Measurements from ENCODE around the gene ARHGAP24.

- TF ChIP-seq, protein P1, sequence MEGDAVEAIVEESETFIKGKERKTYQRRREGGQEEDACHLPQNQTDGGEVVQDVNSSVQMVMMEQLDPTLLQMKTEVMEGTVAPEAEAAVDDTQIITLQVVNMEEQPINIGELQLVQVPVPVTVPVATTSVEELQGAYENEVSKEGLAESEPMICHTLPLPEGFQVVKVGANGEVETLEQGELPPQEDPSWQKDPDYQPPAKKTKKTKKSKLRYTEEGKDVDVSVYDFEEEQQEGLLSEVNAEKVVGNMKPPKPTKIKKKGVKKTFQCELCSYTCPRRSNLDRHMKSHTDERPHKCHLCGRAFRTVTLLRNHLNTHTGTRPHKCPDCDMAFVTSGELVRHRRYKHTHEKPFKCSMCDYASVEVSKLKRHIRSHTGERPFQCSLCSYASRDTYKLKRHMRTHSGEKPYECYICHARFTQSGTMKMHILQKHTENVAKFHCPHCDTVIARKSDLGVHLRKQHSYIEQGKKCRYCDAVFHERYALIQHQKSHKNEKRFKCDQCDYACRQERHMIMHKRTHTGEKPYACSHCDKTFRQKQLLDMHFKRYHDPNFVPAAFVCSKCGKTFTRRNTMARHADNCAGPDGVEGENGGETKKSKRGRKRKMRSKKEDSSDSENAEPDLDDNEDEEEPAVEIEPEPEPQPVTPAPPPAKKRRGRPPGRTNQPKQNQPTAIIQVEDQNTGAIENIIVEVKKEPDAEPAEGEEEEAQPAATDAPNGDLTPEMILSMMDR (IDR thresholded peaks at IDR 0.05): no peak
- TF ChIP-seq POLR2AphosphoS5 (IDR thresholded peaks at IDR 0.05; ENCODE audit: low read depth, low read length): no peak
- TF ChIP-seq, protein P2, sequence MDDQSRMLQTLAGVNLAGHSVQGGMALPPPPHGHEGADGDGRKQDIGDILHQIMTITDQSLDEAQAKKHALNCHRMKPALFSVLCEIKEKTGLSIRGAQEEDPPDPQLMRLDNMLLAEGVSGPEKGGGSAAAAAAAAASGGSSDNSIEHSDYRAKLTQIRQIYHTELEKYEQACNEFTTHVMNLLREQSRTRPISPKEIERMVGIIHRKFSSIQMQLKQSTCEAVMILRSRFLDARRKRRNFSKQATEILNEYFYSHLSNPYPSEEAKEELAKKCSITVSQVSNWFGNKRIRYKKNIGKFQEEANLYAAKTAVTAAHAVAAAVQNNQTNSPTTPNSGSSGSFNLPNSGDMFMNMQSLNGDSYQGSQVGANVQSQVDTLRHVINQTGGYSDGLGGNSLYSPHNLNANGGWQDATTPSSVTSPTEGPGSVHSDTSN (IDR thresholded peaks at IDR 0.05): no peak
- no peak for TF ChIP-seq MAX (IDR thresholded peaks at IDR 0.05; ENCODE audit: low read depth)
- no peak for TF ChIP-seq RAD21 (IDR thresholded peaks at IDR 0.05; ENCODE audit: low read length)
- no peak for TF ChIP-seq GABPA (IDR thresholded peaks at IDR 0.05; ENCODE audit: low read depth)
- no peak for TF ChIP-seq EZH2phosphoT487 (IDR thresholded peaks at IDR 0.05; ENCODE audit: borderline replicate concordance, low read depth)
These were observed 238.1 kb downstream of the ARHGAP24 start for GRCh38 chr4:85713005-85713404.

Data from SK-N-SH (cell line).